HG03159 (cell line): ENCODE results near the gene EPHA10.
"Not testable (repeated sequence)": the region's sequence is repeated elsewhere in the genome, so short reads cannot be mapped to it uniquely, and the experiment has no call there.

Source experiments
- ATAC-seq: cut with Tn5 transposase; IDR thresholded peaks from one replicate; pipeline ENCODE4 v1.9.1; 2021; ENCODE audit warnings: mild to moderate bottlenecking, moderate library complexity; ENCODE audit not compliant: unreplicated experiment

The EPHA10 gene

GRCh38 chr1:37776946-37777516 lies 12.1 kb upstream of the EPHA10 start:
- ATAC-seq: no peak

DNA sequence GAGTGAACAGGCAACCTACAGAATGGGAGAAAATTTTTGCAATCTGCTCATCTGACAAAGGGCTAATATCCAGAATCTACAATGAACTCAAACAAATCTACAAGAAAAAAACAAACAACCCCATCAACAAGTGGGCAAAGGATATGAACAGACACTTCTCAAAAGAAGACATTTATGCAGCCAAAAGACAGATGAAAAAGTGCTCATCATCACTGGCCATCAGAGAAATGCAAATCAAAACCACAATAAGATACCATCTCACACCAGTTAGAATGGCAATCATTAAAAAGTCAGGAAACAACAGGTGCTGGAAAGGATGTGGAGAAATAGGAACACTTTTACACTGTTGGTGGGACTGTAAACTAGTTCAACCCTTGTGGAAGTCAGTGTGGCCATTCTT lies 6.5 kb upstream of the EPHA10 start:
- ATAC-seq: not testable (repeated sequence)

DNA sequence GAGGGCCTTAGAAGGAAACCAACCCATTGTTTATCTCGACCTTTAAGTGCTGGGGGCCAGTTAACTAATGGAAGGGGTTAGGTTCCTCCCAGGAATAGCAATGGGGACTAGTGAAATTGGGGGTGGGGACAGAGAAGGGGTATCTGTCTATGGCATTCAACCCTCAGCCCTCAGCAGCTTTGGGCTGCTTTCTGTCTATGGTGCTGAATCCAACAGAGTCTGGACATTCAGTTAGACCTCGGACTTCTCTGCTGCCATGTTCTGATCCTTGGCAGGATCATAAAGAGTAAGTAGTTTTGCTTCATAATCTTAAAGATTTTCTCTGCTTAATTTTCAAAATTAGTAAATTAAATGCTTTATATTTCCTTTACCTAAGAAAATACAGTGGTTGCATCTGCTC lies 2.6 kb upstream of the EPHA10 start:
- ATAC-seq: no peak

DNA sequence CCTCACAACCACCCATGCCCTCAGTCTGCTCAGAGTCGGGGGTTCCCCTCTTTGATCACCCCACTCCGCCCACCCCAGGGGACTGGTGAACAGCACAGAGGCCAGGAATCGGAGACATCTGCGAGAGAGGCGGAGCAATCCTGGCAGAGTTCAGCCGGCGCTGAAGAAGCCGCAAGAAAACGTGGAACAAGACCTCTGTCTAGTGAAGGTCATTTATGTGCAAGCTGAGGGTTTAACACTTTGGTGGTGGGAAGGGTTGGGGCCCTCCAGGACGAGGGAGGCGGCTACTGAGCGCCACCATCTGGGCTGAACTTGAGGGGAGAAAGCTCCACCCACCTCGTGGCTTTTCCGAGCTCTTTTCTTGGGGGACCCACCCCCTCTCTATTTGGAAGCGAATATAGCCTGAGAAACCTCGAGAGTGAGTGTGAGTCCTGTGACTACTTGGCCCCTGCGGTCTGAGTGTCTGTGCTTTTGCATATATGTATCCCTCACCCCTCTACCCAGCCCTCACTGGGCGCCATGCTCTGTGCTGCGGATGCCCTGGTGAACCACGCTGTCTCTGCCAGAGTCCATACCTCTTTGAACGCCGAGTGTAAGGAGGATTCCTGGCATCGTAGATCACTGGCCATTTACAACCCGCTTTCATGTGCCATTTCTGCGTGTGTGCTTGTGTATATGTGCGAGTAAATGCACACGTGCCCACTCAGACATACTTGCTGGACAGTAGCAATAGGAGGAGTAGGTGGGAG lies 1.2 kb upstream of the EPHA10 start:
- ATAC-seq: no peak

DNA sequence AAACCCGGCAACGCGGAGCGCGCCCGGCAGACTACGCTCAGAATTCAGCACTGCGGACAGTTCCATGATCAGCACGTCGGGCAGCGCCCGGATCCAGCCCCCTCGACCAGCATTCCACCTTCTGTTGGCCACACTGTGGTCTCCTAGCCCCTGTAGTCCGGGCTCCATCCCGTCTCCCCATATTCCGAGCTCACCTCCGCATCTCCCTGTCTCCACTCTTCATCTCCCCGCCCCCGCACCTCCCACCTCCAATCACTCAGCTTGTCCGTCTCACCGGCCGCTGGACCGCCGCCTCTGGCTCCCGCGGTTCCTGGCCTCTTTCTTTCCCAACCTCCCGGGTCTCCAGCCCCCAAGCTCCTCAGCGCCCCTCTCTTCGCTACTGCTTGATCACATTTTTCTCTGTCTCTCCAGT lies 500 bp downstream of the EPHA10 start:
- ATAC-seq: no peak

- no peak for ATAC-seq
These were observed 1.0 kb downstream of the EPHA10 start for GRCh38 chr1:37763791-37764413.

DNA sequence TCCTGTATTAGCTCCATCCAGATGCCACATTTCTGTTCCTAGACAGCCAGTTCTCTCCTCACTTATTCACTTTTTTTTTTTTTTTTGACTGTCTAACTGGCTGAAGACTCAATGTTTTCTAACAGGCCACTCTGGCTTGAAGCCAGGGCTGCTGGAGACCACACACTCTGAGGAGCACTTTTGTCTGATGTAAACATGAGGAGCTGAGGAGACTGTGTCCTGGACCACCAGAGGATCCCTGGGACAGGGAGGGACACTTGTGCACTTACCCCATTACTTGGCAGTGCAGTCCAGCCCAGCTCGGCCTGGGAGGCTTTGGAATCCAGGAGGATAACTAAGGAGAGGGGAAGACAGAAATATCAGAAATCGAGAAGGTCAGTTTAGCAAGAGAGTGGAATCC lies 2.4 kb downstream of the EPHA10 start:
- ATAC-seq: no peak

DNA sequence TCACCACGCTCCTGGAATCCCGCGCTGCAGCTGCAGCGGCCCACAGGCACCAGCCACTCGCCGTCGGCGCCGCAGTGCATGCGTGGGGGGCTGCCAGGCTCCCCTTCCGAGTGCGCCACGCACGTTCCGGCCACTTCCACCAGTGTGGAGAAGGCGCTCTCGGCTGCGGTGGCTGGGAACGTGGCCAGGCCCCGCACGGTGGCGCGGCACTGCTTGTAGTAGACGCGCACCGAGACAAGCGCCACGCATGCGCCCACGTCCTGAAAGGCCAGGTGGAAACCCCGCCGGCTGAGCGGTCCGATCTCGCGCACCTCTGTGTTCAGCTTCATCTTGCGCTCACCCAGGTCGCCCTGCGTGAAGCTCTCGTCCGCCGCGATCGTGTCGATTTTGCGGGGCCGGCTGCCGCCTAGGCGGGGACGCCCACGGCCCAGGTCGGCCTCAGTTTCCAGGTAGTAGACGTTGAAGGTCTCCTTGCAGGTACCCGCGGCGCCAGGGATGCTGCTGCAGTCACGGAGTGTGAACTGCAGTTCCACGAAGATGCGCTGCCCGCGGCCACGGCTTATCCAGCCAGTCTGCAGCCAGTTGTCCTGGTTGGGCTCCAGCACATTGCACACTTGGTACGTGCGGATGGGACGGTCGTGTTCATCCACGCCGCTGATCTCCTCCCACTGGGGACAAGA lies 3.4 kb downstream of the EPHA10 start:
- ATAC-seq: no peak

GRCh38 chr1:37759451-37759850 lies 5.5 kb downstream of the EPHA10 start:
- ATAC-seq: no peak

- no peak for ATAC-seq
These were observed 8.9 kb downstream of the EPHA10 start for GRCh38 chr1:37755951-37756560.

DNA sequence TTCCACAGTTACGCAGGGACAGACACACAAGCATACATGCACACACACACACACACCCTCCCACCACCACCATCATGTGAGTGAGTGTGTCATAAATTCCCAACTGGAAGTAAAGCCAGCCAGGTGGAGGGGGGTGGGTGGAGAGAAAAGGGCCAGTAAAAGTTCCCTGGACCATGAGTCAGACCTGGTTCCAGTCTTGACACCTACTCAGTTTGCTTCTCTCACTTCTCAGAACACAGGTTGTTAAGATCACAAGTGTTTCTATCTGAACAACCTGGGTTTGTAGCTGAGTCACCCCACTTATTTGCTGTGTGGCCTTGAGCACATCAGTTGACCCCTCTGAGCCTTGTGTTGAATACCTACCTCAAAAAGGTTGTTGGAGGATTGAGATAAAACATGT lies 9.6 kb downstream of the EPHA10 start:
- ATAC-seq: no peak

DNA sequence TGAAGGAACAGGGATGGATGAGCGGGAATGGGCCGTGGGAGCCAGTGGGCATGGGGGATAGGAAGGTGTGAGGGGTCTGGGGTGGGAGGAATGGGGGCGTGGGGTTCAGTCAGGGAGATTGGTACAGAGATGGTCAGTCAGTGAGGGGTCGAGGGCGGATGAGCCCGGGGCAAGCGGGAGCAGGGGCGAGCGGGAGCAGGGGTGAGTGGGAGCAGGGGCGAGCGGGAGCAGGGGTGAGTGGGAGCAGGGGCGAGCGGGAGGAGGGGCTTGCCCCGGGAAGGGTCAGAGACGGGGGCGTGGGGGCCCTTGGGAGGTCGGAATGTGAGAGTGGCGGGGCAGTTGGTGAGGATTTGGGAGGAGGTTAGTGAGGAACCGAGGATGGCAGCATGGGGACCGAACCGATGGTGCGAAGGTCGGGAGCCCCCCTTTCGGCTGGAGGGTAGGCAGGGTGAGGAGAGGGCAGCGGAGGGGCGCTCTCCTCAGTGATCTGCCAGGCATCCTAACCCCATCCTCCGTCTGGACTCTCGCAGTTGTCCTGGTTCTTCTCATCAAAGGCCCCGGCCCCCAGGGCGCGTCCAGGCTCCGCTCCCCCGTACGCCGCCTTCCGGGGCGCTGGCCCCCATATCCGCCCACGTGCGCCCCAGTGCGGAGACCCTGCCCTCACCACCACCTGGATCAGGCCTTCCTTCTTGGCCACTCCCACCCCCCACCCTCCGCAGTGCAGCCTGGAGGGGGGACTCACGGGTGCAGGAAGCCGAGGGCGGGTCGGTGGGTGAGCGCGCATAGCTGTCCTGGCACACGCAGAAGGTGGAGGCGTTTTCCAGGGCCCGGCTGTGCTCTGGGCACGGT lies 11.2 kb downstream of the EPHA10 start:
- no peak for ATAC-seq

DNA sequence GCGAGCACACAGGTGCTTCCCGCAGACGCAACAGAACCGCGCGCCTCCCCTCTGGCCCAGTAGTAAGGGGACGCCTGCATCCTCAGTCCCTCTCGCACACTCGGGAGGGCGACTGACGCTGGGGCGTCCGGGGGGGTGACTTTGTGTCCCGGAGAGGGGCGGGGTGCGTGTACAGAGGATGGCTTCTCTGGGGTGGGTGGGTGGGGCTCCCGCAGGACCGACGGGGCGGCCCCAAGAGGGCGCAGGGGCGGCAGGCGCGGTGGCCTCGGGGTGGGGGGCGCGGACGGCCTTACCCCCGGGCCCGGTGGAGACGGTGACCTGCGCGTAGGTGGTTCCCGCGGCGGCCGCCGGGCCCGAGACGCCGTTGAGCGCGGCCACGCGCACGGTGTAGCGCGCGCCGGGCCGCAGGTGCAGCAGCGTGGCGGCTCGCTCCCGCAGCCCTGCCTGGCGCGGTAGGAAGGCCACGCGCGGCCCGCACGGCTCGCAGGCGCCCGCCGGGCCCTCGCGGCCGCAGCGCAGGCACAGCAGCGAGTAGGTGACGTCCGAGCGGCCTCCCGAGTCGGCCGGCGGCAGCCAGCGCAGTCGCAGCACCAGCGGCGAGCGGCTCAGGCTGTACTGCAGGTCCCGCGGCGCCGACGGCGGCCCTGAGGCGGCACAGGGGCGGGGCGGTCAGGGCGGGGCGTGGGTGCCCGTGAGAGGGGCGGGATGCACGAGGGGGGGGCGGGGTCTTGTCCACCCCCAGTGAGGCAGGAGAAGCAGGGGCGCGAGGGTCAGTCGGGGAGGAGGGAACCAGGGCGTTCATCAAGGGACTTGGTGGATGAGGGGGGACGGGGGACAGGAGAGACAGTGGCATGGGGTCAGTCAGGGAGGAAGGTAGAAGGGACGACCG lies 12.1 kb downstream of the EPHA10 start:
- ATAC-seq: no peak

- no peak for ATAC-seq
These were observed 12.7 kb downstream of the EPHA10 start for GRCh38 chr1:37752213-37752582.

- ATAC-seq: no peak
These were observed 16.4 kb downstream of the EPHA10 start for GRCh38 chr1:37748565-37748964.

- ATAC-seq: no peak
These were observed 18.1 kb downstream of the EPHA10 start for GRCh38 chr1:37746806-37747205.

DNA sequence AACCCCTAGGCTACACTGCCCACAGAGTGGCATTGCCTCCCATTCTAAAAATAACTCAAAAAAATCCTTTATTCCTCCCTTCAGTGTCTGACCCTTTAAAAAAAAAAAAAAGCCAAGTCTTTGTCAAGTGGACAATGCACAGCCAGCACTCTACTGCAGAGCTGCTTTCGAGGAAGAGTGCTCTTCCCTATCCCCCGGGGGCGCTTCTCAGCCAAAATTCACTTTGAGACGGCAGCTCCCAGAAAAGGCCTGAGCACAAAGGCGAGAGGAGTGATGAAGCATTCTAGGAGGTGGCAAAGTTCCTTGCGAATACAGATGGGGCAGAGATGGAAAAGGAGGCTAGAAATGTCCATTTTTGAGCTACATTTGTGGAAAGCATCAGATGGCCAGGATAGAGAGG lies 23.3 kb downstream of the EPHA10 start:
- ATAC-seq: no peak

GRCh38 chr1:37741130-37741529 lies 23.8 kb downstream of the EPHA10 start:
- ATAC-seq: no peak

GRCh38 chr1:37739222-37739621 lies 25.7 kb downstream of the EPHA10 start:
- no peak for ATAC-seq

GRCh38 chr1:37738619-37739018 lies 26.3 kb downstream of the EPHA10 start:
- not testable (repeated sequence) for ATAC-seq
